A549 treated with AZD9567 at 1 μM for 4 hours (cell line): Measurements from ENCODE around the gene NKX2-3. TPM values are rescaled to one million over a fixed set of nuclear protein-coding genes. Genes with fewer than 3 reads are reported as not detected.

ENCODE experiments used
- total RNA-seq: library from RNA; stranded (reverse); fragments of 200-300 nt; extraction: Qiagen RNA extraction; gene quantifications from 5 replicates; pipeline ENCODE4 v1.2.3, GENCODE V29; 2022; ENCODE audit not compliant: insufficient read depth

NKX2-3 gene
- total RNA-seq: 0.03 to 0.08 TPM in 2 of 5 replicates, not detected in the others

DNA sequence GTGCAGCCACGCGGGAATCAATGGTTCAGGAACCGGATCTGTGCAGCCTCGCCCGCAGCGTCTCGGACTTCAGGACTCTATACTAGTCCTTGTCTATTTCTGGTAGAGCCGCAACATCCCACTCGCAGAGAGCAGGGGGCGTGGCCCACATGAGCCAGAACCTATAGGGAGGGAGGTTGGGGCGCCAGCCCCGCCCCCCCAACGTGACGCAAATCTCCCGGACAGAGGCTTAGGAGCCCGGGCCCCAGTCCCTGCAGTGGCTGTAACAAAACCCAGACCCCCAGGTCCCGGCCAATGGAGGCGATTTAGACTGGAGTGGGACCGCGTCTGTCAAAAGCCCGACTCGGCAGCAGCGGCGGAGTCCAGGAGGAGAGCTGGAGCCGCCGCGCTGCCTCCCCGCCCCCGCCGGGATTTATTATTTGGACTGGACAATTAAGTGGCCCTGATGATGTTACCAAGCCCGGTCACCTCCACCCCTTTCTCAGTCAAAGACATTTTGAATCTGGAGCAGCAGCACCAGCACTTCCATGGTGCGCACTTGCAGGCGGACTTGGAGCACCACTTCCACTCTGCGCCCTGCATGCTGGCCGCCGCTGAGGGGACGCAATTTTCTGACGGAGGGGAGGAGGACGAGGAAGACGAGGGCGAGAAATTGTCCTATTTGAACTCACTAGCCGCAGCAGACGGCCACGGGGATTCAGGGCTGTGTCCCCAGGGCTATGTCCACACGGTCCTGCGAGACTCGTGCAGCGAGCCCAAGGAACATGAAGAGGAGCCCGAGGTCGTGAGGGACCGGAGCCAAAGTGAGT, at the start of gene NKX2-3:
Gene NKX2-3 (plus strand): TSS at position 256 of the 809 bp plus-strand sequence. CDS start 190 bp downstream, at position 446.

Other genes starting within 250 kb of the NKX2-3 start
- 19.7 to 23.8 TPM (median 23.1 TPM) in 5 replicates for gene CNNM1, start 203.6 kb upstream of the NKX2-3 start, total RNA-seq
- 36.0 to 44.7 TPM (median 38.0 TPM) in 5 replicates for gene GOT1, start 102.3 kb upstream of the NKX2-3 start, total RNA-seq
- 24.8 to 33.6 TPM (median 29.1 TPM) in 5 replicates for gene SLC25A28, start 87.5 kb downstream of the NKX2-3 start, total RNA-seq
- 7.6 to 10.5 TPM (median 9.5 TPM) in 5 replicates for gene ENTPD7, start 126.6 kb downstream of the NKX2-3 start, total RNA-seq
- gene COX15, start 199.2 kb downstream of the NKX2-3 start, total RNA-seq: 23.9 to 31.7 TPM (median 28.4 TPM) in 5 replicates
- 30.0 to 36.9 TPM (median 31.2 TPM) in 5 replicates for gene CUTC, start 199.3 kb downstream of the NKX2-3 start, total RNA-seq
- gene ABCC2, start 249.7 kb downstream of the NKX2-3 start, total RNA-seq: 101 to 121 TPM (median 103 TPM) in 5 replicates